CD4-positive, CD25-positive, alpha-beta regulatory T cell (primary cell): ENCODE results near the gene CD300LF. TPM values are rescaled to one million over a fixed set of nuclear protein-coding genes. Genes with fewer than 3 reads are reported as not detected.

Source experiments
- ATAC-seq, 2 donors: fragments of 150-1000 bp; cut with Tn5 transposase; one replicate each; pipeline ENCODE4 v1.10.0; 2021; ENCODE audit warnings: low read depth in 2 of 2, moderate number of reproducible peaks in 2 of 2, moderate library complexity in 1 of 2
- DNase-seq, 3 donors: peaks; one replicate each; pipeline versions ENCODE4 v3.0.0 to v3.0.0-alpha.2; 2012 to 2022; ENCODE audit warnings: mixed read lengths in 1 of 3
- H3K27ac ChIP-seq: one replicate; pipeline ENCODE4 v1.7.0; 2013; ENCODE audit warnings: mild to moderate bottlenecking, low read length; ENCODE audit not compliant: insufficient read depth, poor library complexity, severe bottlenecking
- H3K27me3 ChIP-seq: one replicate; pipeline ENCODE4 v1.7.0; 2013; ENCODE audit warnings: low read length; ENCODE audit not compliant: control insufficient read depth, insufficient read depth
- H3K36me3 ChIP-seq: one replicate; pipeline ENCODE4 v1.7.0; 2013; ENCODE audit warnings: mild to moderate bottlenecking, low read length, moderate library complexity; ENCODE audit not compliant: control insufficient read depth, insufficient read depth
- H3K4me1 ChIP-seq: 2 replicates; pipeline ENCODE4 v1.7.0; 2013; ENCODE audit warnings: mild to moderate bottlenecking, low read length; ENCODE audit not compliant: insufficient read depth, control insufficient read depth, poor library complexity, severe bottlenecking
- H3K4me3 ChIP-seq: one replicate; pipeline ENCODE4 v1.7.0; 2013; ENCODE audit warnings: low read depth, mild to moderate bottlenecking, low read length, moderate library complexity
- H3K9me3 ChIP-seq, 2 experiments: 1 replicate in 1 of 2; 2 replicates in 1 of 2; pipeline ENCODE4 v1.7.0; 2013; ENCODE audit warnings: low read length in 2 of 2, mild to moderate bottlenecking in 1 of 2, moderate library complexity in 1 of 2; ENCODE audit not compliant: control insufficient read depth in 2 of 2
- H3K27ac Mint-ChIP-seq, 3 donors: one replicate each; pipeline ENCODE4 v1.8.0; 2020 to 2022; ENCODE audit warnings: mild to moderate bottlenecking in 3 of 3, mixed read lengths in 3 of 3, moderate library complexity in 2 of 3
- H3K27me3 Mint-ChIP-seq: one replicate; pipeline ENCODE4 v1.8.0; 2022; ENCODE audit warnings: mild to moderate bottlenecking, mixed read lengths
- H3K36me3 Mint-ChIP-seq: one replicate; pipeline ENCODE4 v1.8.0; 2020; ENCODE audit warnings: mixed read lengths
- H3K4me1 Mint-ChIP-seq, 4 donors: one replicate each; pipeline ENCODE4 v1.8.0; 2020 to 2022; ENCODE audit warnings: mixed read lengths in 4 of 4, mild to moderate bottlenecking in 1 of 4
- H3K4me3 Mint-ChIP-seq, 4 donors: one replicate each; pipeline ENCODE4 v1.8.0; 2020 to 2022; ENCODE audit warnings: mild to moderate bottlenecking in 4 of 4, mixed read lengths in 4 of 4, moderate library complexity in 3 of 4
- H3K9me3 Mint-ChIP-seq, 7 donors: one replicate each; pipeline ENCODE4 v1.8.0; 2020 to 2022; ENCODE audit warnings: mixed read lengths in 7 of 7, mild to moderate bottlenecking in 3 of 7, moderate library complexity in 2 of 7
- polyA plus RNA-seq, 4 donors: library from polyadenylated mRNA; unstranded; fragments of 300-500 nt; fragmentation: Illumina TruSeq; gene quantifications; one replicate each; pipeline ENCODE4 v1.2.3, GENCODE V29; 2021
- total RNA-seq: library from RNA; stranded (reverse); gene quantifications from one replicate; pipeline ENCODE4 v1.2.3, GENCODE V29; 2022

The CD300LF gene
- total and polyA plus RNA-seq, 5 donors from 2014 or later: 0.19 to 0.52 (median 0.21) TPM; not detected in 2

GRCh38 chr17:74750327-74751069, 37.8 kb upstream of the CD300LF start:
- H3K4me1 Mint-ChIP-seq: peaks cover 6 to 74% (median 45%) of the 10 kb centered on the region in 4 donors
- H3K36me3 ChIP-seq: peaks cover 11% of the 10 kb centered on the region
- peaks cover 77% of the 10 kb centered on the region for H3K4me1 ChIP-seq
- H3K4me3 Mint-ChIP-seq: peak overlapping the region; percentile 91 to 99 (median 98)
- peaks cover 33% of the 10 kb centered on the region for H3K36me3 Mint-ChIP-seq
- peak overlapping the region; percentile 86 for H3K4me3 ChIP-seq
- DNase-seq: no peak
- H3K27ac ChIP-seq: peak overlapping the region; percentile 76
- peak overlapping the region; percentile 96 to 99 (median 98) for H3K27ac Mint-ChIP-seq
- H3K27me3 ChIP-seq: no peaks in the 10 kb centered on the region
- peaks cover 0 to 2% (median 0%) of the 10 kb centered on the region in 7 donors for H3K9me3 Mint-ChIP-seq
- H3K27me3 Mint-ChIP-seq: no peaks in the 10 kb centered on the region
- H3K9me3 ChIP-seq: no peaks in the 10 kb centered on the region
- ATAC-seq: no peak

GRCh38 chr17:74750039-74750326, 37.3 kb upstream of the CD300LF start:
- H3K27ac ChIP-seq: peak overlapping the region; percentile 76
- peak overlapping the region; percentile 91 to 99 (median 98) for H3K4me3 Mint-ChIP-seq
- DNase-seq: no peak

GRCh38 chr17:74749279-74750038, 36.7 kb upstream of the CD300LF start:
- H3K4me1 ChIP-seq: peaks cover 77% of the 10 kb centered on the region
- no peaks in the 10 kb centered on the region for H3K27me3 ChIP-seq
- H3K9me3 ChIP-seq: no peaks in the 10 kb centered on the region
- peak overlapping the region; percentile 86 for H3K4me3 ChIP-seq
- peak overlapping the region; percentile 91 to 99 (median 98) for H3K4me3 Mint-ChIP-seq
- ATAC-seq: peak; percentile 6 to 7
- H3K9me3 Mint-ChIP-seq: peaks cover 0 to 2% (median 0%) of the 10 kb centered on the region in 7 donors
- no peaks in the 10 kb centered on the region for H3K27me3 Mint-ChIP-seq
- peak; percentile 23 to 71 (median 48) for DNase-seq
- peak overlapping the region; percentile 76 for H3K27ac ChIP-seq
- H3K4me1 Mint-ChIP-seq: peaks cover 6 to 69% (median 41%) of the 10 kb centered on the region in 4 donors
- peaks cover 11% of the 10 kb centered on the region for H3K36me3 ChIP-seq
- H3K36me3 Mint-ChIP-seq: peaks cover 26% of the 10 kb centered on the region
- peak overlapping the region; percentile 82 to 98 (median 96) for H3K27ac Mint-ChIP-seq

More at GRCh38 chr17:74750039-74750326, 37.3 kb upstream of the CD300LF start:
- no peaks in the 10 kb centered on the region for H3K9me3 ChIP-seq
- peak overlapping the region; percentile 82 to 98 (median 96) for H3K27ac Mint-ChIP-seq
- H3K27me3 Mint-ChIP-seq: no peaks in the 10 kb centered on the region
- H3K27me3 ChIP-seq: no peaks in the 10 kb centered on the region
- peaks cover 29% of the 10 kb centered on the region for H3K36me3 Mint-ChIP-seq
- peaks cover 77% of the 10 kb centered on the region for H3K4me1 ChIP-seq
- peaks cover 0 to 2% (median 0%) of the 10 kb centered on the region in 7 donors for H3K9me3 Mint-ChIP-seq
- H3K4me3 ChIP-seq: peak overlapping the region; percentile 86
- peaks cover 11% of the 10 kb centered on the region for H3K36me3 ChIP-seq
- ATAC-seq: no peak
- peaks cover 6 to 69% (median 41%) of the 10 kb centered on the region in 4 donors for H3K4me1 Mint-ChIP-seq

- peak within 1 kb of the TSS; percentile 91 to 99 (median 98) for H3K4me3 Mint-ChIP-seq
- Histone ChIP-seq H3K27ac (peak within 1 kb of the TSS; percentile 76), H3K27me3 (no peaks in the 10 kb centered on the region), H3K9me3 (no peaks in the 10 kb centered on the region), H3K36me3 (peaks cover 11% of the 10 kb centered on the region), H3K4me3 (peak within 1 kb of the TSS; percentile 86), H3K4me1 (peaks cover 77% of the 10 kb centered on the region)
- DNase-seq (peak; percentile 91 to 94 (median 93)), ATAC-seq (peak; percentile 87 to 88)
- H3K4me1 Mint-ChIP-seq: peaks cover 8 to 69% (median 45%) of the 10 kb centered on the region in 4 donors
- no peaks in the 10 kb centered on the region for H3K27me3 Mint-ChIP-seq
- H3K36me3 Mint-ChIP-seq: peaks cover 26% of the 10 kb centered on the region
- peak within 1 kb of the TSS; percentile 82 to 98 (median 96) for H3K27ac Mint-ChIP-seq
- peaks cover 0 to 2% (median 0%) of the 10 kb centered on the region in 7 donors for H3K9me3 Mint-ChIP-seq
Observed at GRCh38 chr17:74748529-74749278, 36.0 kb upstream of the CD300LF start, which contains the start of gene NHERF1. Gene NHERF1 (plus strand): TSS chr17:74748628. CDS start chr17:74748847, 219 bp downstream.

GRCh38 chr17:74748279-74748528, 35.5 kb upstream of the CD300LF start:
- Mint-ChIP-seq H3K27ac (no peak overlapping the region), H3K27me3 (no peaks in the 10 kb centered on the region), H3K4me3 (peak overlapping the region; percentile 81 to 98 (median 86)), H3K4me1 (peaks cover 10 to 69% (median 45%) of the 10 kb centered on the region in 4 donors), H3K9me3 (peaks cover 0 to 2% (median 0%) of the 10 kb centered on the region in 7 donors), H3K36me3 (peaks cover 23% of the 10 kb centered on the region)
- DNase-seq (no peak), ATAC-seq (no peak)
- Histone ChIP-seq H3K36me3 (peaks cover 11% of the 10 kb centered on the region), H3K4me3 (no peak overlapping the region), H3K27me3 (no peaks in the 10 kb centered on the region), H3K9me3 (no peaks in the 10 kb centered on the region), H3K27ac (peak overlapping the region; percentile 76), H3K4me1 (peaks cover 77% of the 10 kb centered on the region)

GRCh38 chr17:74746922-74747321, 34.2 kb upstream of the CD300LF start:
- DNase-seq (no peak), ATAC-seq (no peak)
- Mint-ChIP-seq H3K4me3 (peak overlapping the region; percentile 79 to 91 (median 81)), H3K9me3 (peaks cover 0 to 2% (median 0%) of the 10 kb centered on the region in 7 donors), H3K36me3 (peaks cover 14% of the 10 kb centered on the region), H3K27ac (peak overlapping the region; percentile 67 to 92 (median 84)), H3K4me1 (peaks cover 8 to 69% (median 43%) of the 10 kb centered on the region in 4 donors), H3K27me3 (no peaks in the 10 kb centered on the region)
- Histone ChIP-seq H3K4me1 (peaks cover 77% of the 10 kb centered on the region), H3K27me3 (no peaks in the 10 kb centered on the region), H3K9me3 (no peaks in the 10 kb centered on the region), H3K4me3 (peak overlapping the region; percentile 45), H3K36me3 (peaks cover 4% of the 10 kb centered on the region), H3K27ac (peak overlapping the region; percentile 76)

GRCh38 chr17:74746376-74746775, 33.7 kb upstream of the CD300LF start:
- Mint-ChIP-seq H3K9me3 (peaks cover 0 to 2% (median 0%) of the 10 kb centered on the region in 7 donors), H3K36me3 (peaks cover 12% of the 10 kb centered on the region), H3K4me3 (peak overlapping the region; percentile 71 to 91 (median 81)), H3K27ac (peak overlapping the region; percentile 67 to 92 (median 84)), H3K27me3 (no peaks in the 10 kb centered on the region), H3K4me1 (peaks cover 14 to 69% (median 43%) of the 10 kb centered on the region in 4 donors)
- Histone ChIP-seq H3K27me3 (no peaks in the 10 kb centered on the region), H3K4me3 (peak overlapping the region; percentile 45), H3K27ac (peak overlapping the region; percentile 76), H3K9me3 (no peaks in the 10 kb centered on the region), H3K4me1 (peaks cover 77% of the 10 kb centered on the region), H3K36me3 (peaks cover 4% of the 10 kb centered on the region)
- ATAC-seq: no peak
- DNase-seq: no peak
